ENCODE measurements around the gene DAAM2. TPM values are rescaled to one million over a fixed set of nuclear protein-coding genes. Genes with fewer than 3 reads are reported as not detected.

The DAAM2 gene
- total RNA-seq, 4 donors from 2014 or later, result 3.7 to 55.9 (median 11.9) TPM

DNA sequence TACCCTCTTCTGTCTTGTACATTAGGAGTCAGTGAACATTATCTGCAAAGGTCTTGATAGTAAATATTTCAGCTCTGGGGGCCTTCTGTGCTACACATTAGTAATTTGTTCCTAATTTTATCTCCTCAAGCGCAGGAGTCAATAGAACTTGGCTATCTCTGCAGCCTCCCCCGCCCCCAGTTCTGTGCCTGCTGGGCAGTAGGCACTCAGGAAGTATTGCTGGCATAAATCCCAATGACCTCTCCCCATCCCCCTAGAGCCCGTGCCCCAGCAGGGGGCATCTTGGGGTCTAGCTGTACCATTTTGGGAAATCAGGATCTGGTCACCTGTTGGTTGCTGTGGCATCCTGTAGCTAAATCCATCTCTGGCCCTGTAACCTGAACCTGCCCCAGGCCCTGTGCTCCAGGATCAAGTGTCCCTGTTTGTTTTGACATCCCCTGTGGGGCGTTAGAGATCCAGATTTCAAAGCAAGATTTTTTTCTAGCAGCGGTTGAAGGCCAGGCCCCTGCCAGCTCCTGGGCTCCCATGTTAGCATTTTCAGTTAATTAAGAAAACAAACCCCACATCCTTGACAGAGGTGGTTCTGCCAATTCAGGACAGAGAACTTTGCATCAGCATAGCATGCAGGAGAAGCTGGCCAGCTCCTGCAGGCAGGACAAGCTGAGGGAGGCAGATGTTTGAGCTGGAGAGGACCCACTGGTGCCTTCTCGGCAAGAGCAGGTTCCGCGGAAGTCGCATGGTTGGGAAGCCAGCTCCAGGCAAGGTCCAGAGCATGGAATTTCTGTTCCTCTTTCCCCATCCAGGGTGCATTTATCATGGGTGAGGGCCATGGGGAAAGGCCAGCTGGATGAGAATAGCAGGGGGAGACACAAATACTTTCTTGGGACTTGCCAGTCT is 32.1 kb downstream of the DAAM2 start:
- Histone ChIP-seq H3K9me3 (no peaks in the 10 kb centered on the region), H3K27ac (peak overlapping the region; percentile 74 to 90 (median 82)), H3K4me1 (peaks cover 5 to 85% (median 42%) of the 10 kb centered on the region in 3 donors), H3K4me3 (no peak overlapping the region), H3K27me3 (no peaks in the 10 kb centered on the region), H3K36me3 (no peaks in the 10 kb centered on the region)
- WGBS, 2 donors, result 63 to 88% methylated on average over 6 to 9 of the region's 9 CpGs
- intact Hi-C loops (cut with DNase I), result no loop called here
- no peak for TF ChIP-seq POLR2A (IDR thresholded peaks at IDR 0.05)
- TF ChIP-seq, protein P1, sequence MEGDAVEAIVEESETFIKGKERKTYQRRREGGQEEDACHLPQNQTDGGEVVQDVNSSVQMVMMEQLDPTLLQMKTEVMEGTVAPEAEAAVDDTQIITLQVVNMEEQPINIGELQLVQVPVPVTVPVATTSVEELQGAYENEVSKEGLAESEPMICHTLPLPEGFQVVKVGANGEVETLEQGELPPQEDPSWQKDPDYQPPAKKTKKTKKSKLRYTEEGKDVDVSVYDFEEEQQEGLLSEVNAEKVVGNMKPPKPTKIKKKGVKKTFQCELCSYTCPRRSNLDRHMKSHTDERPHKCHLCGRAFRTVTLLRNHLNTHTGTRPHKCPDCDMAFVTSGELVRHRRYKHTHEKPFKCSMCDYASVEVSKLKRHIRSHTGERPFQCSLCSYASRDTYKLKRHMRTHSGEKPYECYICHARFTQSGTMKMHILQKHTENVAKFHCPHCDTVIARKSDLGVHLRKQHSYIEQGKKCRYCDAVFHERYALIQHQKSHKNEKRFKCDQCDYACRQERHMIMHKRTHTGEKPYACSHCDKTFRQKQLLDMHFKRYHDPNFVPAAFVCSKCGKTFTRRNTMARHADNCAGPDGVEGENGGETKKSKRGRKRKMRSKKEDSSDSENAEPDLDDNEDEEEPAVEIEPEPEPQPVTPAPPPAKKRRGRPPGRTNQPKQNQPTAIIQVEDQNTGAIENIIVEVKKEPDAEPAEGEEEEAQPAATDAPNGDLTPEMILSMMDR (IDR thresholded peaks at IDR 0.05), result no peak
- no peak for DNase-seq

DNA sequence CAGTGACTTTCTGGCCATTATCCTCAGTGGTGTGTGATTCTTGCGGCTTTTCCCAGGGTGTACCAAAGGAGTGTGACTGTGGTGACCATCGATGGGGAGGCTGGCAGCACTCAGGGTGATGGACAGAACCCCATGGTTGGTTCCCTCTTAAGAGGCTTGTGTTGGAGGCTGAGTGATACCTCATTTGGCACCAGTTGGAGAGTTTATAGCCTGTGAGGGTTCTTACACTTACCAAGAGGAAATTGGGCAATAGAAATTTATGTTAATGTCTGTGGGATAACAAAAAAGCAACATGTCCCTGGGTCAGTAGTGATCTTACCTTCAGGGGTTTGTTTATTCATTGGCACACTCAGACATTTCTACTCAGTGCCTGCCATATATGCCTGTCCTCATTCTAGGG is 37.2 kb downstream of the DAAM2 start:
- DNase-seq, result no peak
- H3K36me3 ChIP-seq, result no peaks in the 10 kb centered on the region
- peaks cover 0 to 80% (median 8%) of the 10 kb centered on the region in 3 donors for H3K4me1 ChIP-seq
- H3K4me3 ChIP-seq, result no peak overlapping the region
- intact Hi-C loops (cut with DNase I), result no loop called here
- H3K27ac ChIP-seq, result peak overlapping the region in 3 of 4 donors; percentile 17 to 55 (median 46)
- TF ChIP-seq, protein P1 (IDR thresholded peaks at IDR 0.05), result no peak
- no peak for TF ChIP-seq POLR2A (IDR thresholded peaks at IDR 0.05)
- 54 to 65% methylated on average over 2 of the region's 2 CpGs for WGBS, 2 donors
- H3K27me3 ChIP-seq, result no peaks in the 10 kb centered on the region
- no peaks in the 10 kb centered on the region for H3K9me3 ChIP-seq

GRCh38 chr6:39830444-39830843 is 38.3 kb downstream of the DAAM2 start:
- Histone ChIP-seq H3K36me3 (no peaks in the 10 kb centered on the region), H3K9me3 (no peaks in the 10 kb centered on the region), H3K27me3 (no peaks in the 10 kb centered on the region), H3K4me3 (no peak overlapping the region), H3K27ac (peak overlapping the region in 3 of 4 donors; percentile 17 to 55 (median 46)), H3K4me1 (peaks cover 0 to 80% (median 10%) of the 10 kb centered on the region in 3 donors)
- WGBS, 2 donors, result 88 to 100% methylated on average over 2 to 3 of the region's 7 CpGs
- intact Hi-C loops (cut with DNase I), result no loop called here
- no peak for TF ChIP-seq POLR2A (IDR thresholded peaks at IDR 0.05)
- TF ChIP-seq, protein P1 (IDR thresholded peaks at IDR 0.05), result no peak
- DNase-seq, result no peak

- intact Hi-C loops (cut with DNase I), result no loop called here
- TF ChIP-seq, protein P1 (IDR thresholded peaks at IDR 0.05), result no peak
- no peak for TF ChIP-seq POLR2A (IDR thresholded peaks at IDR 0.05)
- peaks cover 0 to 87% (median 12%) of the 10 kb centered on the region in 3 donors for H3K4me1 ChIP-seq
Measured at GRCh38 chr6:39831701-39832100, 39.5 kb downstream of the DAAM2 start.

DNA sequence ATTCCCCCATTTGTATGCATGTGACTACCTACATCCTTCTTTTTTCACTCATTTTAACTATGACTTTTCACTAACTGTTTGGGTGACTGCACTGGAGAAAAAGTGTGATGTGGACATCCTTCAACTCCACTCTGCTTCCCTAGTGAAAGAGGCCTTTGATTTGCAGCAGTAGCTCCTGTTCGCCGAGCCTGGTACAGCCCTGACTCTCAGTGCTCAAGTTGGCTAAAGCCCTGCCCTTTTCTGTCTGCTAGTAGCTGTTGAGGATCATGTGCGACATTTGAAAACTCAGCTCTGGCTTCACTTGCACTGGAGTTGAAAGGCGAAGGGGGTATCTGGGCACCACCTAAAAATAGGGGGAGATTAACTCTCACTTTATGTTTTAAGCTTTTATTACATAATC is 42.1 kb downstream of the DAAM2 start:
- Histone ChIP-seq H3K4me3 (no peak overlapping the region), H3K27me3 (no peaks in the 10 kb centered on the region), H3K27ac (peak overlapping the region in 3 of 4 donors; percentile 34 to 54 (median 42)), H3K9me3 (no peaks in the 10 kb centered on the region), H3K36me3 (no peaks in the 10 kb centered on the region), H3K4me1 (peaks cover 0 to 79% (median 4%) of the 10 kb centered on the region in 3 donors)
- 76 to 100% methylated on average over 2 to 4 of the region's 4 CpGs for WGBS, 2 donors
- TF ChIP-seq, protein P1 (IDR thresholded peaks at IDR 0.05), result no peak
- no peak for TF ChIP-seq POLR2A (IDR thresholded peaks at IDR 0.05)
- DNase-seq, result no peak
- intact Hi-C loops (cut with DNase I), result no loop called here

More at GRCh38 chr6:39831701-39832100, 39.5 kb downstream of the DAAM2 start:
- peak overlapping the region in 2 of 4 donors; percentile 17 to 30 for H3K27ac ChIP-seq
- 88 to 100% methylated on average over 1 to 5 of the region's 6 CpGs for WGBS, 2 donors
- no peak for DNase-seq
- H3K4me3 ChIP-seq, result no peak overlapping the region
- H3K36me3 ChIP-seq, result no peaks in the 10 kb centered on the region
- H3K9me3 ChIP-seq, result no peaks in the 10 kb centered on the region
- H3K27me3 ChIP-seq, result no peaks in the 10 kb centered on the region

Measured in esophagus squamous epithelium (tissue), 5 donors.